NB4 (cell line): ENCODE results near the gene MAPK8IP3.
"Not testable (repeated sequence)": the region's sequence is repeated elsewhere in the genome, so short reads cannot be mapped to it uniquely, and the experiment has no call there.

Experiments used
- DNase-seq: peaks from one replicate; pipeline ENCODE4 v3.0.0; 2010; ENCODE audit warnings: low read depth
- H3K4me3 ChIP-seq: one replicate; pipeline ENCODE4 v1.5.1; 2011; ENCODE audit warnings: mild to moderate bottlenecking, low read depth, low read length, moderate library complexity
- CTCF ChIP-seq: IDR thresholded peaks from one replicate; pipeline ENCODE4 v1.5.1; 2012; ENCODE audit warnings: low read depth, low read length
- MYC ChIP-seq: IDR thresholded peaks from 2 replicates; pipeline ENCODE4 v1.6.1; 2011; ENCODE audit warnings: low read depth, low read length
- POLR2A ChIP-seq: IDR thresholded peaks from 2 replicates; pipeline ENCODE4 v1.6.1; 2011; ENCODE audit warnings: mild to moderate bottlenecking; ENCODE audit not compliant: insufficient read length; ENCODE audit errors: extremely low read depth
- TF ChIP-seq, protein P1 (sequence below): IDR thresholded peaks from 2 replicates; pipeline ENCODE4 v1.6.1; 2011; ENCODE audit warnings: low read depth, low read length

Gene MAPK8IP3

GRCh38 chr16:1691956-1692355, 14.0 kb upstream of the MAPK8IP3 start:
- H3K4me3 ChIP-seq = no peak overlapping the region
- DNase-seq = no peak
- no peak for TF ChIP-seq CTCF
- TF ChIP-seq, protein P1, sequence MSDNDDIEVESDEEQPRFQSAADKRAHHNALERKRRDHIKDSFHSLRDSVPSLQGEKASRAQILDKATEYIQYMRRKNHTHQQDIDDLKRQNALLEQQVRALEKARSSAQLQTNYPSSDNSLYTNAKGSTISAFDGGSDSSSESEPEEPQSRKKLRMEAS = no peak
- TF ChIP-seq POLR2A = no peak
- TF ChIP-seq MYC = no peak

- TF ChIP-seq, protein P1 = no peak
- TF ChIP-seq POLR2A (no peak), CTCF (no peak), MYC (no peak)
- H3K4me3 ChIP-seq = no peak overlapping the region
- no peak for DNase-seq
Measured at GRCh38 chr16:1696863-1697262, 9.1 kb upstream of the MAPK8IP3 start.

- no peak overlapping the region for H3K4me3 ChIP-seq
- TF ChIP-seq MYC = no peak
- no peak for TF ChIP-seq CTCF
- TF ChIP-seq, protein P1 = no peak
- no peak for TF ChIP-seq POLR2A
- DNase-seq = no peak
Measured at GRCh38 chr16:1698680-1699079, 7.3 kb upstream of the MAPK8IP3 start.

GRCh38 chr16:1700246-1700645, 5.7 kb upstream of the MAPK8IP3 start:
- DNase-seq = no peak
- TF ChIP-seq CTCF = no peak
- H3K4me3 ChIP-seq = no peak overlapping the region

DNA sequence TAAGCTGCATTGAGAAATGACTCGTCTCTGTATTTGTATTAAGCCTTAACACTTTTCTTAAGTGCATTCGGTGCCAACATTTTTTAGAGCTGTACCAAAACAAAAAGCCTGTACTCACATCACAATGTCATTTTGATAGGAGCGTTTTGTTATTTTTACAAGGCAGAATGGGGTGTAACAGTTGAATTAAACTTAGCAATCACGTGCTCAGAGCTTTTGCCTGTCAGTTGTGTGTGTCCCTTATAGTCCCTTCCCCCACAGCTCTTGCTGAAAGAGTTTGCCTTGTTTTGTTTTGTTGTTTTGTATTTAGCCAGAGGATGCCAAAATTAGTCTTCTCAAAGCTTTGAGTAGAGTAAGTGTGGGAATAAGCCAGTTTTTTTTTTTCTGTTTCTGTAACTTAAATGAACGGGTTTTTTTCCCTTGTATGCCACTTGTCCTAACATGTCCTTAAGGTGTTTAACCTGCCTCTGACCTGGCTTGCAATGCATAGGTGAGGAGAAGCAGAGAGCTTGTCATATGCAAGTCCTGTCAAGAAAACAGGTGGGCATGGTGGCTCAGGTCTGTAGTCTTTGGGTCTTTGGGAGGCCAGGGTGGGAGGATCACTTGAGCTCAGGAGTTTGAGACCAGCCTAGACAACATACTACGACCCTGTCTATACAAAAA, 4.6 kb upstream of the MAPK8IP3 start:
- no peak overlapping the region for H3K4me3 ChIP-seq
- TF ChIP-seq CTCF (no peak), MYC (no peak), POLR2A (no peak)
- TF ChIP-seq, protein P1 = no peak
- no peak for DNase-seq

GRCh38 chr16:1705324-1705687, 689 bp upstream of the MAPK8IP3 start:
- not testable (repeated sequence) for DNase-seq
- H3K4me3 ChIP-seq = peak overlapping the region; percentile 68
